Measurements from ENCODE around the gene NELL2. TPM values are rescaled to one million over a fixed set of nuclear protein-coding genes. Genes with fewer than 3 reads are reported as not detected.

NELL2 gene
- total RNA-seq, 6 donors from 2014 or later, result 1.1 to 19.3 (median 4.2) TPM

GRCh38 chr12:44816446-44817017 is 59.6 kb downstream of the NELL2 start:
- ATAC-seq (ENCODE audit: low FRiP score in 2 of 2) (no peak), DNase-seq (no peak)
- TF ChIP-seq POLR2A (IDR thresholded peaks at IDR 0.05) (no peak), EP300 (IDR thresholded peaks at IDR 0.05) (no peak)
- H3K9me3 ChIP-seq, result no peaks in the 10 kb centered on the region
- H3K27ac ChIP-seq, result no peak overlapping the region
- WGBS, 2 donors, result 38 to 51% methylated on average over 4 of the region's 4 CpGs
- H3K27me3 ChIP-seq, result no peaks in the 10 kb centered on the region
- no peak overlapping the region for H3K4me3 ChIP-seq
- H3K4me1 ChIP-seq, result peaks cover 0 to 7% (median 2%) of the 10 kb centered on the region in 4 donors
- H3K36me3 ChIP-seq, result no peaks in the 10 kb centered on the region

GRCh38 chr12:44812062-44812461 is 64.1 kb downstream of the NELL2 start:
- Histone ChIP-seq H3K27me3 (no peaks in the 10 kb centered on the region), H3K36me3 (no peaks in the 10 kb centered on the region), H3K4me3 (no peak overlapping the region), H3K9me3 (no peaks in the 10 kb centered on the region), H3K4me1 (peaks cover 0 to 7% (median 2%) of the 10 kb centered on the region in 4 donors), H3K27ac (no peak overlapping the region)
- DNase-seq, result no peak
- no peak for TF ChIP-seq POLR2A (IDR thresholded peaks at IDR 0.05)
- TF ChIP-seq POLR2AphosphoS5 (IDR thresholded peaks at IDR 0.05), result no peak
- TF ChIP-seq CTCF (IDR thresholded peaks at IDR 0.05), result no peak
- TF ChIP-seq EP300 (IDR thresholded peaks at IDR 0.05), result no peak
- 96 to 100% methylated on average over 1 of the region's 1 CpG for WGBS, 2 donors
- no peak for ATAC-seq (ENCODE audit: low FRiP score in 2 of 2)

GRCh38 chr12:44804068-44804467 is 72.0 kb downstream of the NELL2 start:
- Histone ChIP-seq H3K4me3 (no peak overlapping the region), H3K36me3 (no peaks in the 10 kb centered on the region), H3K27me3 (no peaks in the 10 kb centered on the region), H3K9me3 (no peaks in the 10 kb centered on the region), H3K27ac (no peak overlapping the region), H3K4me1 (no peaks in the 10 kb centered on the region)
- DNase-seq (no peak), ATAC-seq (ENCODE audit: low FRiP score in 2 of 2) (no peak)
- TF ChIP-seq EP300 (IDR thresholded peaks at IDR 0.05) (no peak), POLR2A (IDR thresholded peaks at IDR 0.05) (no peak), CTCF (IDR thresholded peaks at IDR 0.05) (no peak), POLR2AphosphoS5 (IDR thresholded peaks at IDR 0.05) (no peak)

GRCh38 chr12:44795970-44796369 is 80.1 kb downstream of the NELL2 start:
- Histone ChIP-seq H3K36me3 (no peaks in the 10 kb centered on the region), H3K4me1 (no peaks in the 10 kb centered on the region), H3K27ac (no peak overlapping the region), H3K27me3 (no peaks in the 10 kb centered on the region), H3K9me3 (peaks cover 0 to 6% (median 0%) of the 10 kb centered on the region in 4 donors), H3K4me3 (no peak overlapping the region)
- no peak for TF ChIP-seq EP300 (IDR thresholded peaks at IDR 0.05)
- no peak for TF ChIP-seq CTCF (IDR thresholded peaks at IDR 0.05)
- TF ChIP-seq POLR2A (IDR thresholded peaks at IDR 0.05), result no peak
- DNase-seq, result no peak
- no peak for ATAC-seq (ENCODE audit: low FRiP score in 2 of 2)

GRCh38 chr12:44788731-44789130 is 87.4 kb downstream of the NELL2 start:
- Histone ChIP-seq H3K27ac (no peak overlapping the region), H3K9me3 (peaks cover 0 to 6% (median 0%) of the 10 kb centered on the region in 4 donors), H3K4me3 (no peak overlapping the region), H3K4me1 (no peaks in the 10 kb centered on the region), H3K27me3 (no peaks in the 10 kb centered on the region), H3K36me3 (no peaks in the 10 kb centered on the region)
- ATAC-seq (ENCODE audit: low FRiP score in 2 of 2), result no peak
- 70 to 91% methylated on average over 4 of the region's 4 CpGs for WGBS, 2 donors
- DNase-seq, result no peak
- TF ChIP-seq POLR2AphosphoS5 (IDR thresholded peaks at IDR 0.05), result no peak

- TF ChIP-seq POLR2AphosphoS5 (IDR thresholded peaks at IDR 0.05) (no peak), POLR2A (IDR thresholded peaks at IDR 0.05) (no peak), EP300 (IDR thresholded peaks at IDR 0.05) (no peak), CTCF (IDR thresholded peaks at IDR 0.05) (no peak)
- Histone ChIP-seq H3K27me3 (no peaks in the 10 kb centered on the region), H3K4me3 (no peak overlapping the region), H3K9me3 (no peaks in the 10 kb centered on the region), H3K4me1 (no peaks in the 10 kb centered on the region), H3K27ac (no peak overlapping the region), H3K36me3 (no peaks in the 10 kb centered on the region)
- WGBS, 2 donors, result 83 to 100% methylated on average over 2 of the region's 2 CpGs
- DNase-seq (no peak), ATAC-seq (ENCODE audit: low FRiP score in 2 of 2) (no peak)
Measured at GRCh38 chr12:44780221-44780790, 95.8 kb downstream of the NELL2 start.

All from upper lobe of left lung (tissue), 6 donors.